NT2/D1 (cell line): ENCODE data around the gene CCDC184.

Experiments
- DNase-seq: peaks from one replicate; pipeline ENCODE4 v3.0.0-alpha.2; 2011; ENCODE audit warnings: low read depth, low spot score
- H3K27me3 ChIP-seq: 2 replicates; pipeline ENCODE4 v1.6.0; 2011; ENCODE audit warnings: mild to moderate bottlenecking; ENCODE audit not compliant: insufficient read length, insufficient read depth
- H3K36me3 ChIP-seq: 2 replicates; pipeline ENCODE4 v1.6.1; 2011; ENCODE audit warnings: mild to moderate bottlenecking, low read length, mixed read lengths; ENCODE audit not compliant: insufficient read depth, insufficient read length
- H3K4me1 ChIP-seq: 2 replicates; pipeline ENCODE4 v1.5.1; 2011; ENCODE audit not compliant: insufficient read depth, insufficient read length
- H3K4me3 ChIP-seq: 2 replicates; pipeline ENCODE4 v1.5.1; 2011; ENCODE audit warnings: low read depth; ENCODE audit not compliant: insufficient read length
- H3K9ac ChIP-seq: 2 replicates; pipeline ENCODE4 v1.6.0; 2011; ENCODE audit warnings: low read depth; ENCODE audit not compliant: insufficient read length
- H3K9me3 ChIP-seq: 2 replicates; pipeline ENCODE4 v1.5.1; 2011; ENCODE audit warnings: mild to moderate bottlenecking, low read length; ENCODE audit not compliant: insufficient read depth
- SUZ12 ChIP-seq: IDR thresholded peaks from 2 replicates; pipeline ENCODE4 v1.6.1; 2011; ENCODE audit not compliant: insufficient read length, insufficient read depth; ENCODE audit errors: extremely low read depth
- YY1 ChIP-seq: IDR thresholded peaks from 2 replicates; pipeline ENCODE4 v1.6.1; 2011; ENCODE audit not compliant: insufficient read length, insufficient read depth
- ZNF274 ChIP-seq: IDR thresholded peaks from 2 replicates; pipeline ENCODE4 v1.6.1; 2011; ENCODE audit warnings: mild to moderate bottlenecking, low read depth, low read length

The CCDC184 gene

DNA sequence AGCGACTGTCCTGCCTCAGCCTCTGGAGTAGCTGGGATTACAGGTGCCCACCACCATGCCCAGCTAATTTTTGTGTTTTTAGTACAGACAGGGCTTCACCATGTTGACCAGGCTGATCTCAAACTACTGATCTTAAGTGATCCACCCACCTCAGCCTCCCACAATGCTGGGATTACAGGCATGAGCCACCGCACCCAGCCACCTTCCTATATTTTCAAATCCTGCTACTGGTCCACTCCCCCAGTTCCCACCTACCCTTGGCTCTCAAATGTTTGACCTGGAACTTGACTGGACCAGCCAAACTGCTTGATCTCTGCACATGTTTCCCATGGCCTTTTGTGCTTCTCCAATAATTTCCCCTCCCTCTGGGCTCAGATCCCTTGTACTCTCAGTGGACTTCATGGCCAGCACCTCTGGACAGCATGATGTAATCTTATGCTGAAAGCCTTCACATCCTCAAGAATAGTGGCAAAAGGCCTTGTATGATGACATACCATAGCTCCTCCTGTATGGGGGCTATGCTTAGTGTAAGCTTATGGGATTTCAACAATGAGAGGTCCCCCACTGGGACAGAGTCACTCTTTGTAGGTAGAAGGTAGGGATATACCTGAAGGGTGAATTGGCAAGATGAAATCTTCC, 2.5 kb upstream of the CCDC184 start:
- no peaks in the 10 kb centered on the region for H3K9me3 ChIP-seq
- TF ChIP-seq SUZ12 (no peak), ZNF274 (no peak), YY1 (no peak)
- H3K36me3 ChIP-seq, result no peaks in the 10 kb centered on the region
- H3K27me3 ChIP-seq, result peaks cover 53% of the 10 kb centered on the region
- H3K4me1 ChIP-seq, result peaks cover 10% of the 10 kb centered on the region
- no peak overlapping the region for H3K4me3 ChIP-seq
- DNase-seq, result no peak
- no peak overlapping the region for H3K9ac ChIP-seq

DNA sequence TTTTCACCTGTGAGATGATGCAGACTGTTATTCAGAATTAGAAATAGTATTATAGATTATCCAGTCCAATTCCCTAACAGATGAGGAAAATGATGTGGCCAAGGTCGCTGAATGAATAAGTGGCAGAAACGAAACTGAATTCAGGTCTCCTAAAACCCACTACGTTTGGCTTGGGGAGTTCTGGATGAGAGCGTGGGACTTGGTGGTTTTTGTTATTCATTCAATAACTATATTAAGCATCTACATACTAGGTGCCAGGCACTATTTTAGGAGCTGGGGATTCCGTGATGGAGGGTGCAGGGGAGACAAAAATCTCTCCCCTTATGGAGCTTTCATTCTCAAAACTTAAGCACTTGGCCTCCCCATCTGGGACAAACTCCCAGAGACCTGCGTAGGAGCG, 813 bp upstream of the CCDC184 start:
- Histone ChIP-seq H3K27me3 (peaks cover 57% of the 10 kb centered on the region), H3K4me1 (peaks cover 11% of the 10 kb centered on the region), H3K36me3 (no peaks in the 10 kb centered on the region), H3K9me3 (no peaks in the 10 kb centered on the region), H3K9ac (peak overlapping the region; percentile 65), H3K4me3 (peak overlapping the region; percentile 72)
- no peak for DNase-seq
- TF ChIP-seq ZNF274, result no peak
- no peak for TF ChIP-seq SUZ12
- no peak for TF ChIP-seq YY1

DNA sequence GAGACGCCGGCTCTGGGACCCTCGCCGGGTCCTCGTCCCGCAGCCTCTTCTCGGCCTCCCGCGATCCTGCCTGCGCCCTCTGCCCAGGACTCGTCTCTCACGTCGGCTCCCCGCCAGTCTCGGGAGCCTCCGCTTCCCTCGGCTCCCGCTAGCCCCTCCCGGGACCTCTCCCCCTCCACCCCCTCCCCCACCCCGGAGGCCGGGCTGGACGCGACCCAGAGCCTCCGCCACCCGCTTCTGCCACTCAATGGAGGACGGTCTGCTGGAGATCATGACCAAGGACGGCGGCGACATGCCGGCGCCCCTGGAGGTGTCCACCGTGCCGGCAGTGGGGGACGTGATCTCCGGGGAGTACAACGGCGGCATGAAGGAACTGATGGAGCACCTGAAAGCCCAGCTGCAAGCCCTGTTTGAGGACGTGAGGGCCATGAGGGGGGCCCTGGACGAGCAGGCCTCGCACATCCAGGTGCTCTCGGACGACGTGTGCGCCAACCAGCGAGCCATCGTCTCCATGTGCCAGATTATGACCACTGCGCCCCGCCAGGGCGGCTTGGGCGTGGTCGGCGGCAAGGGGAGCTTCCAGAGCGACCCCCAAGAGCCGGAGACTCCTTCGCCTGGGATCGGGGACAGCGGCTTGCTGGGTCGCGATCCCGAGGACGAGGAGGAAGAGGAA, 568 bp downstream of the CCDC184 start:
- Histone ChIP-seq H3K9me3 (no peaks in the 10 kb centered on the region), H3K36me3 (no peaks in the 10 kb centered on the region), H3K9ac (peak overlapping the region; percentile 65), H3K4me1 (peaks cover 11% of the 10 kb centered on the region), H3K27me3 (peaks cover 57% of the 10 kb centered on the region), H3K4me3 (peak overlapping the region; percentile 72)
- DNase-seq, result no peak
- no peak for TF ChIP-seq YY1
- TF ChIP-seq ZNF274, result no peak
- no peak for TF ChIP-seq SUZ12

DNA sequence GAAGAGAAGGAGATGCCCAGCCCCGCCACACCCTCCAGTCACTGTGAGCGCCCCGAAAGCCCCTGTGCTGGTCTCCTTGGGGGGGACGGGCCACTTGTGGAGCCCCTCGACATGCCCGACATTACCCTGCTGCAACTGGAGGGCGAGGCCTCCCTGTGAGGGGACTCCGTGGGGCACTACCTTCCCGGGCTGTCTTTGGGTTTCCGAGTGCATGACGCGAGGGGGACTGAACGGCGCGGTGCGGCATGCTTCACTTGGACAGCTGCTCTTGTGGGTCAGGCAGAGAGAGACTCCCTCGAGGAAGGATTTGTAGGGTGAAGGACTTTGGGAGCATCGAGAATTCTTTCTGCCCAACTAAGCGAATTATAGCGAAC, 1.1 kb downstream of the CCDC184 start:
- Histone ChIP-seq H3K9me3 (no peaks in the 10 kb centered on the region), H3K36me3 (no peaks in the 10 kb centered on the region), H3K27me3 (peaks cover 57% of the 10 kb centered on the region), H3K4me3 (peak overlapping the region; percentile 72), H3K9ac (peak overlapping the region; percentile 65), H3K4me1 (peaks cover 11% of the 10 kb centered on the region)
- DNase-seq, result no peak
- TF ChIP-seq SUZ12 (peak; percentile 96), ZNF274 (no peak)

DNA sequence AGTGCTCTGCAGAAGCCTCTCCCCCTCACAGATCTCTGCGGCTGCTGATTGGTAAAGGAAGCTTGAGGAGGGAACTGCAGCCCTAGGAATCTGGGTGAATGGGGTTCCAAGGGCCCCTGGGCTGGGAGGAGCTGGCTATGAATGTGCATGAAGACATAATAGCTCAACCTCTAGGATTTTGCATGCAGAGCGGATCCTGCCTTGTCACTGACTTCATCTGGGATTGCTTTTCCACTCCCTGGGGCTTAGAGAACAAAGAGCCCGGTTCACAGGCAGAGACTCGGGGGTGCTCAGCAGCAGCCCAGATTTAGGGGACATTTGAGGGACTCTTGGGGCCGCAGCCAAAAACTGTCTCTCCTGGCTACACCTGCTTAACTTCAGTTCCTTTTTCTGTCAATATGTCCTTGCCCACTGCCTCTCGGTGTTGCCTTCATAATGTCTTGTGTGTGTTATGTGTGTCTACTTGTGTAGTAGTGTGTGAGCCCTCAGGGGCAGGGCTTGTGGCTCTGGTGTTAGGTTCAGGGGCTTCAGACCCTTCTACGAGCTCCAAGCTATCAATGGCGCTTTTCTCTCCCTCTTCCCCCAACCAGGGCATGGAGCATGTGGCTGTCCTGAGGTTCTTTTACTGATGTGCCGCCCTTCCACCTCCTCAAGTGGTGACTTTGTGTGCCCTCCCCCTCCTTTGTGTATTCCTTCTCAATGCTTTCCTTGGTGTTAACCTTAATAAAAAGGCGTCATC, 1.9 kb downstream of the CCDC184 start:
- no peak for DNase-seq
- no peaks in the 10 kb centered on the region for H3K36me3 ChIP-seq
- H3K9me3 ChIP-seq, result no peaks in the 10 kb centered on the region
- no peak overlapping the region for H3K4me3 ChIP-seq
- H3K4me1 ChIP-seq, result peaks cover 11% of the 10 kb centered on the region
- TF ChIP-seq SUZ12 (no peak), YY1 (no peak), ZNF274 (no peak)
- H3K27me3 ChIP-seq, result peaks cover 51% of the 10 kb centered on the region
- no peak overlapping the region for H3K9ac ChIP-seq

DNA sequence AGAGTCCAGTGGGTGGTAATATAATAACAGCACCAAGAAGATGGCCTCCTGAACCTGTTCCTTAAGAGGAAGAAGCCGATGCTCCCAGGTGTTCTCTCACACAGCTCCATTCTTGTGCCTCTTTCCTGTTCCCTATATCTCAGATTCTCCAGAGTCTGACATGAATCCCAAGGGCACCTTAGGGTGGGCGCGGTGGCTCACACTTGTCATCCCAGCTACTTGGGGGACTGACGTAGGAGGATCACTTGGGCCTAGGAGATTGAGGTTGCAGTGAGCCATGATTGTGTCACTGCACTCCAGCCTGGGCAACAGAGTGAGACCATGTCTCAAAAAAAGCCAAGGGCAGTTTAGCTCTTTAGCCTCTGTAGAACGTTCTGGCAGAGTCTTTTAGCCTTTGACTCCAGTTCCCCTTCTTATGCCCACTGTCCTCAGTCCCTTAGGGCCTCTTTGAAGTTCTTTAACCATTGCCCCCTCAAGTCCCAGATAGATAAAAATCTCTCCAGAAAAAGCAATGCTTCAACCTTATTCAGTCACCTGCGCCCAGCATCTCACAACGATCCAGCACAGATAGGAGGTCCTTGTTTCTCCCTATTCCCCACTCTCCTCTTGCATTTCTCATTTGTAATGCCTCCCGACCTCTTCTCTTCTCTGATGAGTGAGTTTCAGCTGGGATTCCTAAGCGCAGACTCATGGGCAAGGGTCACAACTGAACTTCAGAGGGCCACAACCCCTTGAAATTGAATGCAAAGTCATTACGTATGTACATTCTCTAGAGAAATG, 4.7 kb downstream of the CCDC184 start:
- DNase-seq, result no peak
- H3K4me3 ChIP-seq, result no peak overlapping the region
- peaks cover 11% of the 10 kb centered on the region for H3K4me1 ChIP-seq
- H3K36me3 ChIP-seq, result no peaks in the 10 kb centered on the region
- H3K27me3 ChIP-seq, result peaks cover 29% of the 10 kb centered on the region
- no peak for TF ChIP-seq YY1
- no peak for TF ChIP-seq ZNF274
- no peak for TF ChIP-seq SUZ12
- H3K9me3 ChIP-seq, result peaks cover 5% of the 10 kb centered on the region; the same call in 1 of the 2 replicates
- no peak overlapping the region for H3K9ac ChIP-seq
